T-helper 2 cell treated with Interferon-gamma antibody and Interleukin-4, amounts not matched to agents 5 μg/mL and 100 μg/mL, for 36 hours (primary cell): ENCODE data around the gene GAD1.
A peak's percentile ranks its signal among the peaks of the same experiment; 100 is the strongest.

ENCODE experiments used
- DNase-seq: peaks from one replicate; pipeline ENCODE4 v3.0.0; 2021; ENCODE audit warnings: low spot score
- H3K27ac Mint-ChIP-seq: one replicate; pipeline ENCODE4 v1.8.0; 2021; ENCODE audit warnings: mild to moderate bottlenecking, mixed read lengths
- H3K27me3 Mint-ChIP-seq: one replicate; pipeline ENCODE4 v1.8.0; 2021; ENCODE audit warnings: low read depth, mixed read lengths
- H3K36me3 Mint-ChIP-seq: one replicate; pipeline ENCODE4 v1.8.0; 2021; ENCODE audit warnings: low read depth, mixed read lengths
- H3K4me1 Mint-ChIP-seq: one replicate; pipeline ENCODE4 v1.8.0; 2021; ENCODE audit warnings: low read depth, mixed read lengths
- H3K4me3 Mint-ChIP-seq: one replicate; pipeline ENCODE4 v1.8.0; 2022; ENCODE audit warnings: mild to moderate bottlenecking, moderate library complexity, mixed read lengths
- H3K9me3 Mint-ChIP-seq: one replicate; pipeline ENCODE4 v1.8.0; 2021; ENCODE audit warnings: mixed read lengths

The GAD1 gene

DNA sequence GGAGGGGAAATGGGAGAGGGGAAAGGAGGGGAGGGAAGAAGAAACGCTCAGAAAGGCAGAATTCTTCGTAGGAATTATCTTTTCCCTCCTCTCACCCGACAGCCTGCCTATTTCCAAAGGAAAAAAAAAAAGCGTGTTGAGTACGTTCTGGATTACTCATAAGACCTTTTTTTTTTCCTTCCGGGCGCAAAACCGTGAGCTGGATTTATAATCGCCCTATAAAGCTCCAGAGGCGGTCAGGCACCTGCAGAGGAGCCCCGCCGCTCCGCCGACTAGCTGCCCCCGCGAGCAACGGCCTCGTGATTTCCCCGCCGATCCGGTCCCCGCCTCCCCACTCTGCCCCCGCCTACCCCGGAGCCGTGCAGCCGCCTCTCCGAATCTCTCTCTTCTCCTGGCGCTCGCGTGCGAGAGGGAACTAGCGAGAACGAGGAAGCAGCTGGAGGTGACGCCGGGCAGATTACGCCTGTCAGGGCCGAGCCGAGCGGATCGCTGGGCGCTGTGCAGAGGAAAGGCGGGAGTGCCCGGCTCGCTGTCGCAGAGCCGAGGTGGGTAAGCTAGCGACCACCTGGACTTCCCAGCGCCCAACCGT, at the start of gene GAD1:
GAD1 (plus strand) TSS at position 384 of the 589 bp plus-strand sequence. CDS start 1,705 bp downstream, outside the sequence.
- Mint-ChIP-seq H3K9me3 (no peaks in the 10 kb centered on the region), H3K4me1 (peaks cover 44% of the 10 kb centered on the region), H3K36me3 (peaks cover 5% of the 10 kb centered on the region), H3K27ac (peak within 1 kb of the TSS; percentile 79), H3K4me3 (peak within 1 kb of the TSS; percentile 87), H3K27me3 (peaks cover 68% of the 10 kb centered on the region)
- peak; percentile 78 for DNase-seq

- peaks cover 35% of the 10 kb centered on the region for H3K27me3 Mint-ChIP-seq
These were observed 46.6 kb upstream of the GAD1 start, which contains the start of gene ERICH2 for GRCh38 chr2:170770008-170770605. ERICH2 (plus strand) TSS chr2:170770378; CDS start chr2:170770682, 304 bp downstream.

DNA sequence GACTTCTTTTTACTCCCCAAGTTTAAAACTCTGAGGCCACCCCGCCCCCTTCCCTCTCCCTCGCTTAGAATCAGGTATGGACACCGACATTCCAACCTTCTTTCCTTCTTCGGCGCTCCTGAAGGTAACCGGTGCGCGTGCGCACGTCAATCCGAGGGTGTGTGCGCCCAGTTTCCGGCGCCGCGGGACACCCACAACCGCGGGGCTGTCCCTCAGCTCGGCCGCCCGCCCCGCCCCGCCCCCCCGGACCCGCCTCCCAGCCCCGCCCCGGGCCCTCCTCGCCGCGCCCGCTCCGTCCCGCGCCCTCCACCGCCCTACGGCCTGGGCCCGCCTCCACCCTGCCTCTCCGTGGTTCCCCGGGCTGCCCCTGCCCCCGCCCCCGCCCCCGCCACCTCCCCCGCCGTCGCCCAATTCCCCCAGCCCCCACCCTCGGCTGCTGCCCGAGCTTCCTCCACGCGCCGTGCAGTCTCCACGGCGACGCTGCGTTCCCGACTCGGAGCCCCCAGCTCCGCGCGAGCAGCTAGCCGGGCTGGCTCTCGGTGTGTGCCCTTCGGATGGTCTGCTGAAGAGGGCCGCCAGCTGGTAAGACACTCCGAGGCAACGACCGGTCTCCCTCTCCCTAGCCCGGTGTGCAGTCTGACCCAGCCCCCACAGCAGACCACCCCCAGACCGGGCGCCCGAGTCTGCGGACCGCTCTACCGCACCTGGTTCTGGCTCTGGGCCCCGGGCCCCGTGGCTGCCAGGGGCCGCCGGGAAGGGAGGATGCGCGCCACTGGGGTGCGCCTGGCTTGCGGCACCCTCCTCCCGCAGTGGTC, 45.9 kb upstream of the GAD1 start:
- H3K4me1 Mint-ChIP-seq: peaks cover 15% of the 10 kb centered on the region

More at GRCh38 chr2:170770008-170770605, 46.6 kb upstream of the GAD1 start, which contains the start of gene ERICH2:
- H3K9me3 Mint-ChIP-seq: no peaks in the 10 kb centered on the region
- H3K36me3 Mint-ChIP-seq: no peaks in the 10 kb centered on the region
- peak; percentile 28 for DNase-seq
- peak within 1 kb of the TSS; percentile 90 for H3K4me3 Mint-ChIP-seq
- H3K27ac Mint-ChIP-seq: peak within 1 kb of the TSS; percentile 72
- peaks cover 15% of the 10 kb centered on the region for H3K4me1 Mint-ChIP-seq

DNA sequence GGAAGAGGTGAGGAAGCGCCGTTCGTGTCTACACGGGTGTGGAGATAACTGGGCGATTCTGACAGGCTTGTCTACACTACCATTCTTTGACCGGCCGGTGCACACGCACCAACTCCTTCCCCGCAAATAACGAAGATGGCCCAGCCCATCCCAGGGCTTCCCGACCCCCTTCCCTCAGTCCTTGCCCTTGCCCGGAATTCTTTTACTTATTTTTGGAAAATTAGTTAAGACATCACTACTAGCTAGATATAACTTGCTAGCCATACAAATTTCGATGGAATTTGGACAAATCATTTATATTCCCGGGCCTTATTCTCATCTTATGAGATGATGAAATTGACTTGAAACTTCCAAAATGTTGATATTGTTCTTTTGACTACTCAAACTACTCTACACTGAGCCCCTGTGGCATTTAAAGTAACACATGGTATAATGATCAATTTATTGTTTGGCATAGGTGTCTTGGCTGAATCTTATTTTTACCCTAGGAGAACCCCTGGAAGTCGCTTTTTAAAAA, 45.2 kb upstream of the GAD1 start:
- H3K9me3 Mint-ChIP-seq: no peaks in the 10 kb centered on the region
- peaks cover 39% of the 10 kb centered on the region for H3K27me3 Mint-ChIP-seq
- peak overlapping the region; percentile 7 for H3K27ac Mint-ChIP-seq
- H3K36me3 Mint-ChIP-seq: no peaks in the 10 kb centered on the region
- peaks cover 15% of the 10 kb centered on the region for H3K4me1 Mint-ChIP-seq
- no peak for DNase-seq
- H3K4me3 Mint-ChIP-seq: peak overlapping the region; percentile 79

More for the DNA sequence above, 45.9 kb upstream of the GAD1 start:
- peak overlapping the region; percentile 90 for H3K4me3 Mint-ChIP-seq
- H3K27me3 Mint-ChIP-seq: peaks cover 36% of the 10 kb centered on the region
- H3K27ac Mint-ChIP-seq: peak overlapping the region; percentile 72
- H3K36me3 Mint-ChIP-seq: no peaks in the 10 kb centered on the region
- DNase-seq: peak; percentile 75
- no peaks in the 10 kb centered on the region for H3K9me3 Mint-ChIP-seq

- peaks cover 41% of the 10 kb centered on the region for H3K27me3 Mint-ChIP-seq
- no peaks in the 10 kb centered on the region for H3K9me3 Mint-ChIP-seq
- DNase-seq: no peak
- peaks cover 15% of the 10 kb centered on the region for H3K4me1 Mint-ChIP-seq
- H3K27ac Mint-ChIP-seq: no peak overlapping the region
- no peaks in the 10 kb centered on the region for H3K36me3 Mint-ChIP-seq
- H3K4me3 Mint-ChIP-seq: peak overlapping the region; percentile 51
These were observed 44.4 kb upstream of the GAD1 start for GRCh38 chr2:170772295-170772694.

DNA sequence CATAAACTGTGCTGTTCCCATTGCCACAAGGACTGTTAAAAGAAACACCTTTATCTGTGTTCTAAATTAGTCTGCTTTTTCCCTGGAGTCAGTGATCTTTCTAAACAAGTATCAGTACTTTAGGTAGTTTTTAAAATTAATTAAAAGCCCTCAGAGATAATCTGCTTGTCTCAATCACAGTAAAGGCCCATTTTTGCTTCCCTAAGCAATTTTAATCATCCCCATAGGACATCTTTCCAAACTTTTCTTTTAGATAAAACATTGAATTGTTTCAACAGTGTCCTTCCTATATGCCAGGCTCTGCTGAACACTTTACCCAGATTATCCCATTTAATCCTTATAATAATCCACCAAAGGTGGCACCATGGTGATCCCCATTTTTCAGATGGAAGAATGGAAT, 42.6 kb upstream of the GAD1 start:
- H3K4me3 Mint-ChIP-seq: no peak overlapping the region
- no peak for DNase-seq
- H3K9me3 Mint-ChIP-seq: no peaks in the 10 kb centered on the region
- H3K36me3 Mint-ChIP-seq: no peaks in the 10 kb centered on the region
- no peak overlapping the region for H3K27ac Mint-ChIP-seq
- H3K4me1 Mint-ChIP-seq: peaks cover 16% of the 10 kb centered on the region
- H3K27me3 Mint-ChIP-seq: peaks cover 50% of the 10 kb centered on the region

GRCh38 chr2:170778900-170779299, 37.8 kb upstream of the GAD1 start:
- Mint-ChIP-seq H3K27me3 (peaks cover 45% of the 10 kb centered on the region), H3K4me3 (no peak overlapping the region), H3K27ac (no peak overlapping the region), H3K36me3 (no peaks in the 10 kb centered on the region), H3K9me3 (no peaks in the 10 kb centered on the region), H3K4me1 (peaks cover 1% of the 10 kb centered on the region)
- no peak for DNase-seq

DNA sequence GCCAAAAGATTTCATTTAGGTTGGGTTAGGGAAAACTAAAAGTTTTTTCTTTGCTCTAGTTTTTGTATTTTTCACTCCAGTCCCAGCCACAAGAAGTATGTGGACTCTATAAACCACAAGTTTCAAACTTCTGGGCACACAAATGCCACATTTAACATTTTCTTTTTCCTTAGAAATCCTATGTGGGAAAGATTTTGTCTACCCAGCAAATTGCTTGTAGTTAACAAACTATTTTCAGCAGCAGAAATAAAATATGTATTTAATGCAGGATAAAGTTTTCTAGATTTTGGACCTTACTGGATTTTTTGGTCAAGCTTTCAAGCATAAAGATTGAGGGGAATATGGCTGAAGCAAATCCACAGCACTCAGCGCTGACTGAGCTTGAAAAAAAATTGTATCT, 37.4 kb upstream of the GAD1 start:
- DNase-seq: no peak
- no peaks in the 10 kb centered on the region for H3K9me3 Mint-ChIP-seq
- H3K4me1 Mint-ChIP-seq: peaks cover 1% of the 10 kb centered on the region
- no peaks in the 10 kb centered on the region for H3K36me3 Mint-ChIP-seq
- H3K27me3 Mint-ChIP-seq: peaks cover 43% of the 10 kb centered on the region
- no peak overlapping the region for H3K27ac Mint-ChIP-seq
- no peak overlapping the region for H3K4me3 Mint-ChIP-seq

DNA sequence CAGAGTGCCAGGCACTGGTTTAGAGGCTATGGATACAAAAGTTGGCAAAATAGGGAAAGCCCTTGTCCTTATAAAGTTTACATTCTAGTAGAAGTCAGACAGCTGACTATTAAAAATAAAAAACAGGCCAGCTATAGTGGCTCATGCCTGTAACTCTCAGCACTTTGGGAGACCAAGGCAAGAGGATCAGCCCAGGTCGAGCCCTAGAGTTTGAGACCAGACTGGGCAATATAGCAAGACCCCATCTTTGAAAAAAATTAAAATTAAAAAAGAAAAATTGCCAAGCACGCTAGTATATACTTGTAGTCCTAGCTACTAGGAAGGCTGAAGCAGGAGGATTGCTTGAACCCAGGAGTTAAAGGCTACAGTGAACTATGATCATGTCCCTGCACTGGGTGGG, 34.0 kb upstream of the GAD1 start:
- Mint-ChIP-seq H3K9me3 (no peaks in the 10 kb centered on the region), H3K27ac (no peak overlapping the region), H3K4me1 (peaks cover 1% of the 10 kb centered on the region), H3K27me3 (peaks cover 44% of the 10 kb centered on the region), H3K36me3 (no peaks in the 10 kb centered on the region), H3K4me3 (no peak overlapping the region)
- no peak for DNase-seq

DNA sequence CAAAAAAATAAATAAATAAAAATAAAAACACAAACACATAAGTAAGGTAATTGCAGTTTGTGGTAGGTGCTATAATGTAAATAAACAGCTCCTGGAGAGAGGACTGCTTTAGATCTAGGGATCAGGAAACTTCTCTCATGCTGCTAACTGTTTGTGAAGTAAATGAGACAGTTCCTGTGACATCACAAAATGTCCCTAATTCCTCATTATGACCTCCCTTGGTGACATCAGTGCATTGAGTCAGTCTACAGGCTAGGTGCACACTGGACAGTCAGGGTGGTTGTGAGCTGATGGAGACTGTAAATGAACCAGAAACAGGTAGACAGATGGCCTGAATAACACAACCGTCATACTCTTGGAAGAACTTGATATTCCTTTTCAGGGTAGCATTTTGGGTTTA, 33.1 kb upstream of the GAD1 start:
- peaks cover 44% of the 10 kb centered on the region for H3K27me3 Mint-ChIP-seq
- H3K4me1 Mint-ChIP-seq: peaks cover 1% of the 10 kb centered on the region
- no peaks in the 10 kb centered on the region for H3K36me3 Mint-ChIP-seq
- no peaks in the 10 kb centered on the region for H3K9me3 Mint-ChIP-seq
- DNase-seq: no peak
- no peak overlapping the region for H3K4me3 Mint-ChIP-seq
- H3K27ac Mint-ChIP-seq: no peak overlapping the region

GRCh38 chr2:170798996-170799395, 17.7 kb upstream of the GAD1 start:
- H3K9me3 Mint-ChIP-seq: no peaks in the 10 kb centered on the region
- no peaks in the 10 kb centered on the region for H3K4me1 Mint-ChIP-seq
- no peaks in the 10 kb centered on the region for H3K36me3 Mint-ChIP-seq
- no peak overlapping the region for H3K4me3 Mint-ChIP-seq
- H3K27me3 Mint-ChIP-seq: peaks cover 22% of the 10 kb centered on the region
- H3K27ac Mint-ChIP-seq: no peak overlapping the region
- DNase-seq: no peak

GRCh38 chr2:170806548-170806947, 10.1 kb upstream of the GAD1 start:
- H3K27ac Mint-ChIP-seq: no peak overlapping the region
- no peak overlapping the region for H3K4me3 Mint-ChIP-seq
- no peaks in the 10 kb centered on the region for H3K36me3 Mint-ChIP-seq
- no peak for DNase-seq
- H3K9me3 Mint-ChIP-seq: no peaks in the 10 kb centered on the region
- peaks cover 8% of the 10 kb centered on the region for H3K27me3 Mint-ChIP-seq
- H3K4me1 Mint-ChIP-seq: no peaks in the 10 kb centered on the region

GRCh38 chr2:170812710-170813600, 3.7 kb upstream of the GAD1 start:
- Mint-ChIP-seq H3K27ac (no peak overlapping the region), H3K27me3 (peaks cover 45% of the 10 kb centered on the region), H3K9me3 (no peaks in the 10 kb centered on the region), H3K4me3 (peak overlapping the region; percentile 71), H3K4me1 (peaks cover 23% of the 10 kb centered on the region), H3K36me3 (no peaks in the 10 kb centered on the region)
- no peak for DNase-seq
